Measurements from ENCODE around the gene NDUFB8.

Gene NDUFB8

GRCh38 chr10:100568912-100569311 lies 39.2 kb upstream of the NDUFB8 start:
- H3K4me1 ChIP-seq (ENCODE audit: insufficient read depth, low read length, severe bottlenecking): no peaks in the 10 kb centered on the region

GRCh38 chr10:100567826-100568225 lies 38.2 kb upstream of the NDUFB8 start:
- H3K4me1 ChIP-seq (ENCODE audit: insufficient read depth, low read length, severe bottlenecking): no peaks in the 10 kb centered on the region
- H3K4me2 ChIP-seq (ENCODE audit: low read length): no peak overlapping the region
- H3F3A ChIP-seq (ENCODE audit: insufficient read depth, low read length): no peaks in the 10 kb centered on the region
- TF ChIP-seq EZH2 (IDR thresholded peaks at IDR 0.05; ENCODE audit: borderline replicate concordance, low read length): no peak
- TF ChIP-seq, protein P1, sequence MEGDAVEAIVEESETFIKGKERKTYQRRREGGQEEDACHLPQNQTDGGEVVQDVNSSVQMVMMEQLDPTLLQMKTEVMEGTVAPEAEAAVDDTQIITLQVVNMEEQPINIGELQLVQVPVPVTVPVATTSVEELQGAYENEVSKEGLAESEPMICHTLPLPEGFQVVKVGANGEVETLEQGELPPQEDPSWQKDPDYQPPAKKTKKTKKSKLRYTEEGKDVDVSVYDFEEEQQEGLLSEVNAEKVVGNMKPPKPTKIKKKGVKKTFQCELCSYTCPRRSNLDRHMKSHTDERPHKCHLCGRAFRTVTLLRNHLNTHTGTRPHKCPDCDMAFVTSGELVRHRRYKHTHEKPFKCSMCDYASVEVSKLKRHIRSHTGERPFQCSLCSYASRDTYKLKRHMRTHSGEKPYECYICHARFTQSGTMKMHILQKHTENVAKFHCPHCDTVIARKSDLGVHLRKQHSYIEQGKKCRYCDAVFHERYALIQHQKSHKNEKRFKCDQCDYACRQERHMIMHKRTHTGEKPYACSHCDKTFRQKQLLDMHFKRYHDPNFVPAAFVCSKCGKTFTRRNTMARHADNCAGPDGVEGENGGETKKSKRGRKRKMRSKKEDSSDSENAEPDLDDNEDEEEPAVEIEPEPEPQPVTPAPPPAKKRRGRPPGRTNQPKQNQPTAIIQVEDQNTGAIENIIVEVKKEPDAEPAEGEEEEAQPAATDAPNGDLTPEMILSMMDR (IDR thresholded peaks at IDR 0.05; ENCODE audit: low read length): no peak
- no peak overlapping the region for H2AFZ ChIP-seq (ENCODE audit: low read length)
- no peak overlapping the region for H3K4me3 ChIP-seq (ENCODE audit: low read depth, low read length, poor library complexity, severe bottlenecking)
- H3K9ac ChIP-seq (ENCODE audit: low read length): no peak overlapping the region
- no peak overlapping the region for H3K27ac ChIP-seq (ENCODE audit: low read depth, low read length, poor library complexity, severe bottlenecking)
- H3K36me3 ChIP-seq (ENCODE audit: insufficient read depth, low read length): no peaks in the 10 kb centered on the region
- no peaks in the 10 kb centered on the region for H3K27me3 ChIP-seq (ENCODE audit: insufficient read depth, low read length)
- H3K9me2 ChIP-seq (ENCODE audit: low read depth, low read length): no peaks in the 10 kb centered on the region
- H3K79me2 ChIP-seq (ENCODE audit: insufficient read depth, low read length): no peaks in the 10 kb centered on the region
- no peaks in the 10 kb centered on the region for H4K20me1 ChIP-seq (ENCODE audit: insufficient read depth, low read length)
- no peaks in the 10 kb centered on the region for H3K9me3 ChIP-seq (ENCODE audit: low read length)

More at GRCh38 chr10:100568912-100569311, 39.2 kb upstream of the NDUFB8 start:
- no peak overlapping the region for H3K27ac ChIP-seq (ENCODE audit: low read depth, low read length, poor library complexity, severe bottlenecking)
- H3K79me2 ChIP-seq (ENCODE audit: insufficient read depth, low read length): no peaks in the 10 kb centered on the region
- H4K20me1 ChIP-seq (ENCODE audit: insufficient read depth, low read length): no peaks in the 10 kb centered on the region
- H3K9me2 ChIP-seq (ENCODE audit: low read depth, low read length): no peaks in the 10 kb centered on the region
- H2AFZ ChIP-seq (ENCODE audit: low read length): no peak overlapping the region
- no peak overlapping the region for H3K4me2 ChIP-seq (ENCODE audit: low read length)
- H3K9ac ChIP-seq (ENCODE audit: low read length): no peak overlapping the region
- H3F3A ChIP-seq (ENCODE audit: insufficient read depth, low read length): no peaks in the 10 kb centered on the region
- H3K36me3 ChIP-seq (ENCODE audit: insufficient read depth, low read length): no peaks in the 10 kb centered on the region
- no peaks in the 10 kb centered on the region for H3K9me3 ChIP-seq (ENCODE audit: low read length)
- TF ChIP-seq, protein P1 (IDR thresholded peaks at IDR 0.05; ENCODE audit: low read length): no peak
- no peak for TF ChIP-seq EZH2 (IDR thresholded peaks at IDR 0.05; ENCODE audit: borderline replicate concordance, low read length)
- H3K4me3 ChIP-seq (ENCODE audit: low read depth, low read length, poor library complexity, severe bottlenecking): no peak overlapping the region
- H3K27me3 ChIP-seq (ENCODE audit: insufficient read depth, low read length): no peaks in the 10 kb centered on the region

GRCh38 chr10:100567249-100567648 lies 37.6 kb upstream of the NDUFB8 start:
- Histone ChIP-seq H3K4me2 (ENCODE audit: low read length) (no peak overlapping the region), H3K27me3 (ENCODE audit: insufficient read depth, low read length) (no peaks in the 10 kb centered on the region), H3K9me3 (ENCODE audit: low read length) (no peaks in the 10 kb centered on the region), H3K4me1 (ENCODE audit: insufficient read depth, low read length, severe bottlenecking) (no peaks in the 10 kb centered on the region), H3F3A (ENCODE audit: insufficient read depth, low read length) (no peaks in the 10 kb centered on the region), H3K79me2 (ENCODE audit: insufficient read depth, low read length) (no peaks in the 10 kb centered on the region), H3K9me2 (ENCODE audit: low read depth, low read length) (no peaks in the 10 kb centered on the region), H3K27ac (ENCODE audit: low read depth, low read length, poor library complexity, severe bottlenecking) (no peak overlapping the region), H3K9ac (ENCODE audit: low read length) (no peak overlapping the region), H3K4me3 (ENCODE audit: low read depth, low read length, poor library complexity, severe bottlenecking) (no peak overlapping the region), H4K20me1 (ENCODE audit: insufficient read depth, low read length) (no peaks in the 10 kb centered on the region), H2AFZ (ENCODE audit: low read length) (no peak overlapping the region), H3K36me3 (ENCODE audit: insufficient read depth, low read length) (no peaks in the 10 kb centered on the region)
- TF ChIP-seq EZH2 (IDR thresholded peaks at IDR 0.05; ENCODE audit: borderline replicate concordance, low read length): no peak
- TF ChIP-seq, protein P1 (IDR thresholded peaks at IDR 0.05; ENCODE audit: low read length): no peak

All from OCI-LY1 (cell line).